Heart left ventricle (tissue), 16 donors: Measurements from ENCODE around the gene SCCPDH. TPM values are rescaled to one million over a fixed set of nuclear protein-coding genes. Genes with fewer than 3 reads are reported as not detected.

Experiments
- ATAC-seq, 4 donors: fragments of 200-7000 bp; cut with Tn5 transposase; one replicate each; pipeline ENCODE4 v1.9.1; 2020 to 2022; ENCODE audit warnings: moderate library complexity in 4 of 4, mild to moderate bottlenecking in 3 of 4, moderate number of reproducible peaks in 1 of 4
- DNase-seq, 5 donors: peaks; one replicate each; pipeline ENCODE4 v3.0.0-alpha.2; 2020
- H3K27ac ChIP-seq, 12 donors: fragments of 200-600 bp; sonication (generic) in 4 of 12; one replicate each; pipeline versions ENCODE4 v1.5.0 to v1.8.0; 2016 to 2022; ENCODE audit warnings: mild to moderate bottlenecking in 2 of 12
- H3K27me3 ChIP-seq, 9 donors: fragments of 200-600 bp; sonication (generic) in 2 of 9; one replicate each; pipeline versions ENCODE4 v1.5.1 to v1.8.0; 2016 to 2022; ENCODE audit warnings: mild to moderate bottlenecking in 3 of 9
- H3K36me3 ChIP-seq, 9 donors: fragments of 200-600 bp; sonication (generic) in 2 of 9; one replicate each; pipeline versions ENCODE4 v1.5.0 to v1.8.0; 2018 to 2022; ENCODE audit warnings: mild to moderate bottlenecking in 2 of 9
- H3K4me1 ChIP-seq, 12 donors: fragments of 200-600 bp; sonication (generic) in 4 of 12; one replicate each; pipeline versions ENCODE4 v1.5.0 to v1.8.0; 2016 to 2022; ENCODE audit warnings: mild to moderate bottlenecking in 3 of 12
- H3K4me3 ChIP-seq, 12 donors: fragments of 200-600 bp; sonication (generic) in 4 of 12; one replicate each; pipeline versions ENCODE4 v1.5.0 to v1.8.0; 2017 to 2022; ENCODE audit warnings: mild to moderate bottlenecking in 9 of 12, moderate library complexity in 4 of 12
- H3K9me3 ChIP-seq, 12 donors: fragments of 200-600 bp; sonication (generic) in 4 of 12; one replicate each; pipeline versions ENCODE4 v1.5.0 to v1.8.0; 2016 to 2022; ENCODE audit warnings: mild to moderate bottlenecking in 1 of 12
- CTCF ChIP-seq, 12 donors: fragments of 200-600 bp; sonication (generic) in 4 of 12; IDR thresholded peaks; one replicate each; pipeline versions ENCODE4 v1.5.0 to v1.8.0; 2018 to 2022; ENCODE audit warnings: antibody characterized with exemption in 12 of 12, mild to moderate bottlenecking in 5 of 12
- POLR2A ChIP-seq, 2 donors: fragments of 450-650 bp; IDR thresholded peaks; one replicate each; pipeline ENCODE4 v1.6.1; 2017; ENCODE audit warnings: antibody characterized with exemption in 2 of 2, mild to moderate bottlenecking in 2 of 2, moderate library complexity in 2 of 2
- WGBS, 4 donors: extraction: QIAGEN DNeasy Blood & Tissue Kit in 2 of 4; methylation state at CpG; one replicate each; pipeline versions ENCODE4 v1.1.5 to v1.1.7; 2013 to 2018; 5-methylcytosine and 5-hydroxymethylcytosine counted together
- intact Hi-C, 10 donors: fragments of 100-400 bp; cut with DNase I; formaldehyde crosslinking; loops; one replicate each; pipeline versions ENCODE4 v1.11.1 to v1.14.2; 2022
- polyA plus RNA-seq, 2 donors: library from polyadenylated mRNA; stranded (reverse); fragments of 200-250 nt; gene quantifications; one replicate each; pipeline ENCODE4 v1.2.3, GENCODE V29; 2013
- total RNA-seq, 9 donors: library from RNA; depleted of rRNA in 2 of 9; stranded (reverse); fragments of >200 nt in 2 of 9; fragmentation: NEBNext Ultra II Directional in 3 of 9; extraction: Animal tissue kit (Norgen Biotek cat#: 25700) in 3 of 9; gene quantifications; one replicate each; pipeline versions ENCODE4 v1.1.0 to v1.2.4, GENCODE V29; 2016 to 2023
- donor health status: ischemic (EF 13 %, LVEDD 7.1; RV severe dilation, severe dysfunction).
- donor health status: healthy with polysubstance abuse.
- donor health status: DM: no; HTN: yes; CAD: no.
- donor health status: DM: no; HTN: no; CAD: no.
- donor health status: ischemic (EF 25% LVEDD 6.9; RV normal size, moderate dysfunction).
- donor health status: ischemic (EF 25% LVEDD 5.7; RV mildly dilated, moderate dysfunction).
- donor health status: healthy.
- donor health status: DM: yes; HTN: yes; CAD: no.
- donor health status: ischemic (EF 35%, LVEDD 5.7; RV mildly dilated, moderate dysfunction).
- donor health status: nonischemic (EF 11% LVEDD 7.7; RV severe dilation, severe dysfunction).
- donor health status: DM: yes; HTN: yes; CAD: no.
- donor health status: PGD.
- donor health status: ischemic (EF 29% LVEDD 5.4; RV normal size, mild dysfunction).
- donor health status: nonischemic (EF 23%, LVEDD 6.1; RV moderate dilation, normal function).

The SCCPDH gene
- total and polyA plus RNA-seq, 11 donors, result 13.8 to 36.4 (median 31.0) TPM

- DNase-seq (no peak), ATAC-seq (no peak)
- intact Hi-C loops, result no loop called here
- Histone ChIP-seq H3K27ac (no peak overlapping the region), H3K4me1 (peaks cover 0 to 5% (median 0%) of the 10 kb centered on the region in 12 donors), H3K9me3 (no peaks in the 10 kb centered on the region), H3K36me3 (peaks cover 0 to 78% (median 56%) of the 10 kb centered on the region in 9 donors), H3K4me3 (no peak overlapping the region), H3K27me3 (no peaks in the 10 kb centered on the region)
- TF ChIP-seq POLR2A (IDR thresholded peaks at IDR 0.05), result no peak
- no peak for TF ChIP-seq CTCF (IDR thresholded peaks at IDR 0.05)
- WGBS, 4 donors, result 91 to 98% (median 96%) methylated on average over 4 of the region's 4 CpGs
Measured at GRCh38 chr1:246773213-246773641, 49.0 kb downstream of the SCCPDH start.

GRCh38 chr1:246775531-246776385 lies 51.5 kb downstream of the SCCPDH start:
- H3K9me3 ChIP-seq, result no peaks in the 10 kb centered on the region
- no peaks in the 10 kb centered on the region for H3K27me3 ChIP-seq
- H3K4me1 ChIP-seq, result no peaks in the 10 kb centered on the region
- no peak overlapping the region for H3K27ac ChIP-seq
- no peak for DNase-seq
- no peak for TF ChIP-seq CTCF (IDR thresholded peaks at IDR 0.05)
- no peak for TF ChIP-seq POLR2A (IDR thresholded peaks at IDR 0.05)
- 86 to 92% (median 91%) methylated on average over 23 of the region's 23 CpGs for WGBS, 4 donors
- intact Hi-C loops, result no loop called here
- no peak for ATAC-seq
- H3K4me3 ChIP-seq, result no peak overlapping the region
- H3K36me3 ChIP-seq, result peaks cover 0 to 84% (median 58%) of the 10 kb centered on the region in 9 donors

DNA sequence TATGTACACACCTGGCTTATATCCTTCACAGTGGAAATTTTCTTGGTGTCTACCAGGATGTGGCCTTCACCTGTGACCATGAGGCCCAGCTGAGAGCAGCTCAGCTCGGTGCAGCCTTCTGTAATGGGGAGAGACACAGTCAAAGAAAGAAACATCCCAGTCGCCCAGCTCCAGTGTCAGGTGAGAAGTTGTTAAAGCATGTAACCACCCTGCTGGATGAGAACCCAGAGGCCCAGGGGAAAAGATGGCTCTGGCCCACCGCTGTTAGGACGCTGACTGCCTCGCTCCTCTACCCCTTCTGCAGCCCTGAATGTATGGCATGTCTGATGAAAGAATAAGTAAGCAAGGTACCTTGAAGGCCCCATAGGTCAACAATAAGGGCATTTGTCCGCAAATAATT lies 52.7 kb downstream of the SCCPDH start:
- DNase-seq (no peak), ATAC-seq (no peak)
- TF ChIP-seq CTCF (IDR thresholded peaks at IDR 0.05) (no peak), POLR2A (IDR thresholded peaks at IDR 0.05) (no peak)
- Histone ChIP-seq H3K27me3 (no peaks in the 10 kb centered on the region), H3K4me1 (peaks cover 0 to 4% (median 0%) of the 10 kb centered on the region in 12 donors), H3K27ac (no peak overlapping the region), H3K4me3 (no peak overlapping the region), H3K36me3 (peaks cover 0 to 73% (median 54%) of the 10 kb centered on the region in 9 donors), H3K9me3 (no peaks in the 10 kb centered on the region)
- intact Hi-C loops, result no loop called here
- 92 to 97% (median 96%) methylated on average over 5 to 6 of the region's 6 CpGs for WGBS, 4 donors

GRCh38 chr1:246778663-246779062 lies 54.5 kb downstream of the SCCPDH start:
- Histone ChIP-seq H3K27ac (no peak overlapping the region), H3K36me3 (peaks cover 0 to 60% (median 48%) of the 10 kb centered on the region in 9 donors), H3K27me3 (no peaks in the 10 kb centered on the region), H3K4me3 (no peak overlapping the region), H3K4me1 (peaks cover 0 to 14% (median 6%) of the 10 kb centered on the region in 12 donors), H3K9me3 (no peaks in the 10 kb centered on the region)
- ATAC-seq, result no peak
- intact Hi-C loops, result no loop called here
- WGBS, 4 donors, result 91 to 97% (median 95%) methylated on average over 10 of the region's 10 CpGs
- TF ChIP-seq CTCF (IDR thresholded peaks at IDR 0.05) (no peak), POLR2A (IDR thresholded peaks at IDR 0.05) (no peak)
- no peak for DNase-seq
